ENCODE measurements around the gene CNPY4.
A peak's percentile ranks its signal among the peaks of the same experiment; 100 is the strongest.

CNPY4 gene

DNA sequence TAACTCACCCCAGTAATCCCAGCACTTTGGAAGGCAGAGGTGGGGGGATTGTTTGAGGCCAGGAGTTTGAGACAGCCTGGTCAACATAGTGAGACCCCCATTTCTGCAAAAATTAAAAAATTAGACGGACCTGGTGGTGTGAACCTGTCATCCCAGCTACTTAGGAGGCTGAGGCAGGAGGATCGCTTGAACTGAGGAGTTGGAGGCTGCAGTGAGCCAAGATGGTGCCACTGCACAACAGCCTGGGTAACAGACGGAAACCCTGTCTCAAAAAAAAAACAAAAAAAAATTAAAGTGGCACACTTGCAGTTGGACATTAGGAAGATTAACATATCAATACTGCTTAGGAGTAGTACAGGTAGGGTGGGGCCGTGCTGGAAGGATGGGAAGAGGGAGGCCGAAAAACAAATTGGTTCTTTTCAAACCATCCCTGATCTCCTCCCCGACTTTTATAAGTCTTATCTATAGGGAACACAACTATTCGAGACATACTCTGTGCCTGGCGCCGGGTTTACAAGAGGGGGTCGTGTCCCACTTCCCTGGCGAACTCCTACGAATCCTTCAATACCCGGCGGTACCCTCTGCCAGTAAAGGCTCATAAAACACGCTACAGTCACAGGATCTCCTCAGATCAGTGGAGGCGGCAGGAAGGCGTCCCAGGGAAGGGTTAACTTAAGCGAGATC is 904 bp upstream of the CNPY4 start:
- no peak for DNase-seq
- Histone ChIP-seq H2AFZ (ENCODE audit: low read length) (peak overlapping the region; percentile 85), H3K36me3 (replicated peaks; ENCODE audit: insufficient read depth, low read length) (no peaks in the 10 kb centered on the region), H3F3A (ENCODE audit: insufficient read depth, low read length) (peaks cover 13% of the 10 kb centered on the region), H3K9ac (ENCODE audit: low read length) (peak overlapping the region; percentile 79), H3K27me3 (replicated peaks; ENCODE audit: insufficient read depth, low read length) (no peaks in the 10 kb centered on the region), H3K4me1 (ENCODE audit: low read length) (0 out of 2 replicates have a peak, but pooled peaks cover 6% of the 10 kb centered on the region), H3K9me2 (replicated peaks; ENCODE audit: insufficient read depth, low read length) (no peaks in the 10 kb centered on the region), H3K27ac (ENCODE audit: low read length) (peak overlapping the region; percentile 60; the same call in 1 of the 2 replicates), H3K79me2 (ENCODE audit: low read length) (peaks cover 11% of the 10 kb centered on the region), H3K4me2 (ENCODE audit: low read depth, low read length) (peak overlapping the region; percentile 88), H4K20me1 (ENCODE audit: insufficient read depth, low read length) (no peaks in the 10 kb centered on the region), H3K4me3 (ENCODE audit: low read length) (peak overlapping the region; percentile 91), H3K9me3 (replicated peaks; ENCODE audit: insufficient read depth, low read length) (no peaks in the 10 kb centered on the region)
- TF ChIP-seq CTCF (IDR thresholded peaks at IDR 0.05; ENCODE audit: low read length) (no peak), EZH2phosphoT487 (IDR thresholded peaks at IDR 0.05; ENCODE audit: low read length) (no peak), EZH2 (optimal IDR thresholded peaks at IDR 0.05; ENCODE audit: low read depth, low read length) (no peak)

GRCh38 chr7:100119970-100120732 is 717 bp downstream of the CNPY4 start:
- DNase-seq = peak; percentile 46
- Histone ChIP-seq H3K4me2 (ENCODE audit: low read depth, low read length) (peak overlapping the region; percentile 88), H3F3A (ENCODE audit: insufficient read depth, low read length) (peaks cover 13% of the 10 kb centered on the region), H3K4me3 (ENCODE audit: low read length) (peak overlapping the region; percentile 91), H3K9ac (ENCODE audit: low read length) (peak overlapping the region; percentile 79; the same call in 1 of the 2 replicates), H4K20me1 (ENCODE audit: insufficient read depth, low read length) (no peaks in the 10 kb centered on the region), H2AFZ (ENCODE audit: low read length) (peak overlapping the region; percentile 85), H3K9me2 (replicated peaks; ENCODE audit: insufficient read depth, low read length) (no peaks in the 10 kb centered on the region), H3K79me2 (ENCODE audit: low read length) (peaks cover 13% of the 10 kb centered on the region), H3K27ac (ENCODE audit: low read length) (peak overlapping the region; percentile 60; the same call in 1 of the 2 replicates), H3K27me3 (replicated peaks; ENCODE audit: insufficient read depth, low read length) (no peaks in the 10 kb centered on the region), H3K36me3 (replicated peaks; ENCODE audit: insufficient read depth, low read length) (no peaks in the 10 kb centered on the region), H3K9me3 (replicated peaks; ENCODE audit: insufficient read depth, low read length) (no peaks in the 10 kb centered on the region), H3K4me1 (ENCODE audit: low read length) (0 out of 2 replicates have a peak, but pooled peaks cover 6% of the 10 kb centered on the region)
- no peak for TF ChIP-seq EZH2 (optimal IDR thresholded peaks at IDR 0.05; ENCODE audit: low read depth, low read length)
- no peak for TF ChIP-seq EZH2phosphoT487 (IDR thresholded peaks at IDR 0.05; ENCODE audit: low read length)
- no peak for TF ChIP-seq CTCF (IDR thresholded peaks at IDR 0.05; ENCODE audit: low read length)

GRCh38 chr7:100120733-100121036 is 1.3 kb downstream of the CNPY4 start:
- no peak overlapping the region for H3K9ac ChIP-seq (ENCODE audit: low read length)
- H3F3A ChIP-seq (ENCODE audit: insufficient read depth, low read length) = peaks cover 13% of the 10 kb centered on the region
- no peak overlapping the region for H2AFZ ChIP-seq (ENCODE audit: low read length)
- DNase-seq = no peak
- no peaks in the 10 kb centered on the region for H3K9me2 ChIP-seq (replicated peaks; ENCODE audit: insufficient read depth, low read length)
- H4K20me1 ChIP-seq (ENCODE audit: insufficient read depth, low read length) = no peaks in the 10 kb centered on the region
- H3K4me2 ChIP-seq (ENCODE audit: low read depth, low read length) = peak overlapping the region; percentile 88; the same call in 1 of the 2 replicates
- H3K4me3 ChIP-seq (ENCODE audit: low read length) = no peak overlapping the region
- H3K27me3 ChIP-seq (replicated peaks; ENCODE audit: insufficient read depth, low read length) = no peaks in the 10 kb centered on the region
- H3K9me3 ChIP-seq (replicated peaks; ENCODE audit: insufficient read depth, low read length) = no peaks in the 10 kb centered on the region
- no peak overlapping the region for H3K27ac ChIP-seq (ENCODE audit: low read length)
- peaks cover 18% of the 10 kb centered on the region for H3K79me2 ChIP-seq (ENCODE audit: low read length)
- TF ChIP-seq CTCF (IDR thresholded peaks at IDR 0.05; ENCODE audit: low read length) (no peak), EZH2phosphoT487 (IDR thresholded peaks at IDR 0.05; ENCODE audit: low read length) (no peak), EZH2 (optimal IDR thresholded peaks at IDR 0.05; ENCODE audit: low read depth, low read length) (no peak)
- H3K4me1 ChIP-seq (ENCODE audit: low read length) = 0 out of 2 replicates have a peak, but pooled peaks cover 6% of the 10 kb centered on the region
- no peaks in the 10 kb centered on the region for H3K36me3 ChIP-seq (replicated peaks; ENCODE audit: insufficient read depth, low read length)
